NCI-H2081 (cell line): ENCODE data around the gene FAM222A.

Experiments
- DNase-seq, 2 experiments: peaks; one replicate each; lab custom pipeline; 2025; lab: John Stamatoyannopoulos, UW

FAM222A gene

DNA sequence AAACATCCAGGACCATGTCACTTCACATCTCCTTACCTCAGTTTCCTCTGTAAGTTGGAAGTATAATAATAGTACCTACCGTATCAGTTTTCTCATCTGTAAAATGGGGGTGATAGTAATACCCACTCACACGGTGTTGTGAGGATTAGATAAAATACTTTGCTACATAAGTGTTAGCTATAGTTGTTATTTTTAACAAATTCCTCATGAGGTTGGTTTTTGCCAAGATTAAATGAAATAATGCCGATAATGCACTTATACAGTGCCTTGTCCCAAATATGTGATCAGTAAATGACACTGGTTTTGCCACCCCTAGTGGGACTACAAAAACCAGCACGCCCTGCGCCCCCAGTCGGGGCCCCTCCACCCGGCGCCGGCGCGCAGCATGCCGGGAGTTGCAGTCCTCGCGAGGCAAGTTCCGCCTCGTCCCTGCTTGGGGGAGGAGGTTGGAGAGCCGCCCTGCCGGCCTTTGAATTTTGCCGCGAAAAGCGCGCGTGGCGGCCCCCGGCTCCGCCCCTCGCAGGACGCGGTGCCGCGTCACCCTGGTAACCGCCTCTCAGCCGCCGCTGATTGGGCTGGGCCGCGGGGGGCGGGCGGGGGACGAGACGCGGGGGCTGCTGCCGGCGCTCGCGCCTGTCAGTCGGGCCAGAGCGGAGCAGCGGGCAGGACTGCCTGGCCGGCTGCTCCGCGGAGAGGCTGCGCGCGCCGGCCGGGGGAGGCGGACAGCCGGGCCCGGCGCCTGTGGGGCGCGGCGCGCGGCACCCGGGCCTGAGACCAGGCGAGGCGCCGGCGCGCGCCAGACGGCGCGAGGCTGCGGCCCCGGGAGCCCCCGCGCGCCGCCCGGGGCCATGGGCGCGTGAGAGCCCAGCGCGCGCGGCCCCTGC lies at the start of gene FAM222A:
FAM222A (plus strand) TSS at position 639 of the 884 bp plus-strand sequence. CDS start 30,322 bp downstream, outside the sequence.
- DNase-seq = peak; percentile 96 to 97

- no peak for DNase-seq
These were observed 49.2 kb upstream of the FAM222A start for GRCh38 chr12:109664402-109664801.

DNA sequence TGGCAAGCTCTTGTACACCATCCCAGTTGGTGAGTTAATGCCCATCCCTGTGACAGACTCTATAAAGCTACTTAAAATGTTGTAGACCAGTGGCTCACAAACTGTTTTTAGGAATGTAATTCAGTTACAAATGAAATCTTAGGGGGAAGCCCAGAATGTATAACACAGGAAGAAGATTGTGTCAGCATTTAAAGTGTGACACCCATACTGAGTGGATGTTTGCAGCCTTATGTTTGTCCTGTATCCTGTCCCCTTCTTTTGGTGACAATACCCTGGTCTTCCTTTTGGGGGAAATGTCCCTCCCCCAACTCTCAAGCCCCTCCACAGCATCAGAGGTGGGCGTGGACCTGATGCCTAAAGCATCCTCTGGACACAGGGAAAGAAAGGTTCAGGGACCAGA lies 47.6 kb upstream of the FAM222A start:
- DNase-seq = no peak

GRCh38 chr12:109670731-109671130 lies 42.9 kb upstream of the FAM222A start:
- peak in 1 of 2 experiments; percentile 64 for DNase-seq

DNA sequence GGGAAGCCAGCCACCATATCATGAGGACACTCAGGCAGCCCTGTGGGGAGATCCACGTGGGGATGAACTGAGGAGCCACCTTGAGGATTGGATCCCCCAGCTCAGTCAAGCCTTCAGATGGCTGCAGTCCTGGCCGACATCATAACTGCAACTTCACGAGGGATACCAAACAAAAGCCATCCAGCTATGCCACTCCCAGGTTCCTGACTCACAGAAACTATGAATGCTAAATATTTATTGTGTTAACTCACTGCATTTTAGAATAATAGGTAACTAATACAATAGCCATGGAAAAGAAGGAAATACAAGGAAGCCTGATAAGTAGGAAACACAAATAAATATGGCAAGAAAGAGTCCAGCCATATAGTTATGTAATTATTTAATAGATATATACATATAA lies 42.1 kb upstream of the FAM222A start:
- no peak for DNase-seq

DNA sequence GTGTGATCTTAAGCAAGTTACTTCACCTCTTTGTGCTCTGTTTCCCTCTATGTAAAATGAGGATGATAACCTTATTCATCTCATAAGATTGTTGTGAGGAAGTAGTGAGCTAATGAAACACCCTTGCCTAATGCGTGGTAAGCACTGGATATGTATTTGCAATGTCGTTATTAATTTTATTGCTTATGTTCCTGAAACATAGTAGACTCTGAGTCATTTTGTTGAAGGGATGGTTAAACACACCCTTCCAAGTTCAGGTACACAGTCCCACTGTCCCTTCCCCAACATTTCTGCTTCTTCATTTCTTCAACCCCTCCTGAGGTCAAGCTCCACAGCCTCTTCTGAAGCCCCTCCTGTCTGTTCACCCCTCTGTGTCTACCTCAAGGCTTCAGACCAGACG lies 40.2 kb upstream of the FAM222A start:
- DNase-seq = no peak

- no peak for DNase-seq
These were observed 39.7 kb upstream of the FAM222A start for GRCh38 chr12:109673884-109674283.

GRCh38 chr12:109675411-109675810 lies 38.2 kb upstream of the FAM222A start:
- no peak for DNase-seq

- DNase-seq = peak; percentile 94 to 100
These were observed 36.3 kb upstream of the FAM222A start for GRCh38 chr12:109677279-109677691.

- DNase-seq = peak; percentile 46 to 85
These were observed 34.9 kb upstream of the FAM222A start for GRCh38 chr12:109678719-109679118.

- peak; percentile 93 to 98 for DNase-seq
These were observed 33.9 kb upstream of the FAM222A start for GRCh38 chr12:109679501-109680263.

DNA sequence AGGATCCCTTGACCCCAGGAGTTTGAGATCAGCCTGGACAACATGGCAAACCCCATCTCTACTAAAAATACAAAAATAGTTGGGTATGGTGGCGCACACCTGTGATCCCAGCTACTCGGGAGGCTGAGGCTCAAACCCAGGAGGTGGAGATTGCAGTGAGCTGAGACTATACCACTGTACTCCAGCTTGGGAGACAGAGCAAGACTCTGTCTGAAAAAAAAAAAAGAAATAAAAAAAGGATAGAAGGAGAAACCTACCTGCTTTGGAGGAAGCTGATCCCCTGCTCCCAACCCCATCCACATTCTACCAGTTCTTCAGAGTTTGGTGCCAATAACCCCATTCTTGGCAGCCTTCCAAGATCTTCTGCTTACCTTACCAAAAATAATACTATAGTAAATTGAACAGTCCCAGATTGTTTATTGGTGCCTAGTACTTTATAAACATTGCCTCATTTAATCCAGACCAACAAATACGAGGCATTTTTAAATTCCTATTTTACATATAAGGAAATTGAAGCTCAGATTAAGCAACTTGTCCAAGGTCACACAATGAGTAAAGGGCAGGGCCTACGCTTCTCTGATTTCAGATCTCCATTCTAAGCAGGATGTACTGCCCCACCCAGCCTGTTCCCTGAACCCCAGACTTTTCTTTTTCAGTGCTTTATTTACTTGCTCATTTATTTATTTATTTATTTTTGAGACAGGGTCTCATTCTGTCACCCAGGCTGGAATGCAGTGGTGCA lies 33.2 kb upstream of the FAM222A start:
- peak; percentile 71 to 93 for DNase-seq

GRCh38 chr12:109681986-109682707 lies 31.5 kb upstream of the FAM222A start:
- no peak for DNase-seq

GRCh38 chr12:109682708-109683060 lies 30.9 kb upstream of the FAM222A start:
- DNase-seq = no peak

- no peak for DNase-seq
These were observed 30.3 kb upstream of the FAM222A start for GRCh38 chr12:109683316-109683715.

- DNase-seq = no peak
These were observed 27.8 kb upstream of the FAM222A start for GRCh38 chr12:109685574-109686447.

DNA sequence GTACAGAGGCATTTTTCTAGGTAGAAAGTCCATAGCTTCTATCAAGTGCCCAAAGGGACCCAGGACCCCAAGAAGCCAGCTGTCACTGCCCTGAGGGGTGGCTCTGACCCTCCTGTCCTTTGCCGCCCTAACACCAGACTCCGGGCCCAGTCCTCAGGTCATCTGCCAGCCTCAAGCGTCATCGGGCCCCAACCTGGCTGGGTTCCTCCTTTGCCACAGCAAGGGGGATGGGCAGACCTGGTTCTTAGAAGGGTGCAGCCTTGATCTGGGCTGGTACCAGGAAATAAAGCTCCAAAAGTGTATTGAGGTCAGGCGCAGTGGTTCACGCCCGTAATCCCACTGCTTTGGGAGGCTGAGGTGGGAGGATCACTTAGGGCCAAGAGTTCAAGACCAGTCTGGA lies 27.1 kb upstream of the FAM222A start:
- DNase-seq = no peak

GRCh38 chr12:109687250-109687649 lies 26.4 kb upstream of the FAM222A start:
- no peak for DNase-seq

DNA sequence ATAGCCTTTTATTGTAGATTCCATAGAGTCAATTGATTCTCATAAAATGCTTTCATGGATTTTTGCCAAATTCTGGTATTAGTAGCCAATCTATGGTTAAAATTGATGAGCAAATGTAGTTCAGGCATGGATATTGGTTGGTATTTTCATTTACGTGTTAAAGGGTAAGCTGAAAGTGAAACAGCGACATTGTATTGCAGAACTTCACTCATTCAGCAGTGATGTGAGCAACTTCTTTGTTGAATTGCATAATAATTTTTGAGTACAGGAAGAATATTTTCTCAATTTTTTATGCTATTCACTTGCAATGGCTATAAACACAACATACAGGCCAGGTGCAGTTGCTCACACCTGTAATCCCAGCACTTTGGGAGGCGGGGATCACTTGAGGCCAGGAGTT lies 24.2 kb upstream of the FAM222A start:
- no peak for DNase-seq

DNA sequence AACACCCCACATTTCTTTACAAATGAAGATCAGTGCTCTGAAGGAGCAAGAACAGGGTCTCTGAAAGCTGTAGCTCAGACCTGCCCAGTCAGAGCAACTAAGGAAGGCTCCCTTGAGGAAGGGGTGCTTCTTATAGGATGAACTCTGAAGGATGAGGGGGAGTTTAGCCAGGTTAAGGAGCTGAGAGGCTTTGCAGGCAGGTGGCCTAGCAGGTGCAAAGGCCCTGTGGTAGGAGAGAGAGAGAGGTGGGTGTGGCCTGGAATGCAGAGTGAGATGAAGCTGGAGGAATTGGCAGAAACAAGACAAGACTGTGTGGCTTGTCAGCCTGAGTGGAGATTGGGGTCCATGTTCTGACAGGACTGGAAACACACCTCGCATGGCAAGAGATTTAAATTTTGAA lies 20.5 kb upstream of the FAM222A start:
- no peak for DNase-seq
